HG02870 (cell line): ENCODE data around the gene EMP1.

Experiments
- ATAC-seq: cut with Tn5 transposase; IDR thresholded peaks from one replicate; pipeline ENCODE4 v1.9.1; 2021; ENCODE audit warnings: mild to moderate bottlenecking, moderate library complexity; ENCODE audit not compliant: unreplicated experiment

EMP1 gene

GRCh38 chr12:13171921-13172859 lies 24.3 kb upstream of the EMP1 start:
- peak; percentile 37 for ATAC-seq

GRCh38 chr12:13173012-13173932 lies 23.3 kb upstream of the EMP1 start:
- ATAC-seq: peak; percentile 96

- ATAC-seq: no peak
These were observed 21.0 kb upstream of the EMP1 start for GRCh38 chr12:13175499-13175898.

DNA sequence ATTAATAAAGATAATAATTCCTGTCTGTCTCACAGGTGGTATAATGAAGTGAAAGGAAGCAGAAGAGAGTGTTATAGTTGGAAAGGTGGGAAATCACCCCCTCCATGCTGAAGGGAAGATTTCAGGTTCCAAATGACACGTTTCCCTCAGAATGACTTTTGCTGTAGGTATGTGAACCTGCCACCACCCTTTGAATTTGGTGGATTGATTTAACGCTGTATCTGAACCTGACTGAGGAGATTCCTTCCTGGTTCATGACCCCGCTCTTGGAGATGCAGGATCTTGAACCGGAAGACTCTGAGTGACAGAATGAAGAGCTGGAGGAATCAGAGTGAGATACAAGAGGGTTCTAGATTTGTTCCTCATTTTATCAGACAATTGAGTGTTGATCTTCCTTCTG lies 20.3 kb upstream of the EMP1 start:
- no peak for ATAC-seq

GRCh38 chr12:13177373-13177772 lies 19.2 kb upstream of the EMP1 start:
- ATAC-seq: no peak

DNA sequence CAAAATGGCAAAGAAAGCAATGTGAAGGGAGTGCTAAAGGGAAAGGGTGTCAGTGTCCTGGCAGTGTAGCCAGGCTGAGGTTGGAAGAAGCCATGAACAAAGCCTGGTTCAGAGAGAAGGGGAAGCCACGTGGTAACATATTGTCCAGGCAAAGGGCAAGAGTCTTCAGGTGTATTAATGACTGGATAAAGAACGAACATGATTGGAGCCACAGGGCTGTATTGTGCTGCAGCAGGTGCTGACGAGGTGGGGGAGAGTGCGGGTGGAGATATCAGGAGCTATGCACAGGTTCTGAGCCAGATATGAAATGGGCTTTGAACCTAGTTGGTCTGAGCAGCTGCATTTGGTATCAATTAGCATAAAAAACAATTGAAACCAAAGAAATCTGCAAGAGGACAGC lies 18.6 kb upstream of the EMP1 start:
- ATAC-seq: no peak

- no peak for ATAC-seq
These were observed 17.8 kb upstream of the EMP1 start for GRCh38 chr12:13178568-13179210.

GRCh38 chr12:13179211-13180074 lies 17.1 kb upstream of the EMP1 start:
- no peak for ATAC-seq

GRCh38 chr12:13181375-13182070 lies 15.0 kb upstream of the EMP1 start:
- ATAC-seq: no peak

- no peak for ATAC-seq
These were observed 13.6 kb upstream of the EMP1 start for GRCh38 chr12:13182881-13183280.

GRCh38 chr12:13183620-13184019 lies 12.9 kb upstream of the EMP1 start:
- ATAC-seq: no peak

GRCh38 chr12:13186302-13186701 lies 10.2 kb upstream of the EMP1 start:
- no peak for ATAC-seq

- ATAC-seq: peak; percentile 72
These were observed 9.1 kb upstream of the EMP1 start for GRCh38 chr12:13187399-13187798.

- ATAC-seq: no peak
These were observed 7.3 kb upstream of the EMP1 start for GRCh38 chr12:13189264-13189663.

DNA sequence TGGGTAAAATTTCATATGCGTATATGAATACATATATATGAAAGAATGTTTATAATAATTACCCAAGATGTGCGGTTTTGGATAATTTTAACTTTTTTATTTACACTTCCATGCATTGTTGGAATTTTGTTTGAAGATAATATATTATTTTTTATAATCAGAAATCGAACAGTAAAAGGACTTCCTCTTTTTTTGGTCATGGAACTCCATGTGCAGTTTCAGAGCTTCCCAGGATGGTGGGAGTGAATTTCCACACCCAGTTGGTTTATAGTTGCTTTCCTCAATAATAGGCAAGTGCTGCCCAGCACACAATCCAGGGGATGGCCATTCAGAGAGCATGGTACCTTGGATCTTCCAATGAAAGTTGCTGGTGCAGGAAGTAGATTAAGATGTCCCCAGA lies 6.3 kb upstream of the EMP1 start:
- no peak for ATAC-seq

- ATAC-seq: no peak
These were observed 3.8 kb upstream of the EMP1 start for GRCh38 chr12:13192719-13193118.

- no peak for ATAC-seq
These were observed 2.9 kb upstream of the EMP1 start for GRCh38 chr12:13193505-13194231.

GRCh38 chr12:13194401-13195110 lies 2.0 kb upstream of the EMP1 start:
- ATAC-seq: no peak
